ENCODE results near the gene ARPC4. TPM values are rescaled to one million over a fixed set of nuclear protein-coding genes. Genes with fewer than 3 reads are reported as not detected.
A peak's percentile ranks its signal among the peaks of the same experiment; 100 is the strongest.

Gene ARPC4
- total and polyA plus RNA-seq, 7 donors: 75.6 to 240 (median 150) TPM

GRCh38 chr3:9791127-9791526 is 1.8 kb upstream of the ARPC4 start:
- DNase-seq: no peak
- H3K4me3 ChIP-seq: no peak overlapping the region
- WGBS, 2 donors: 94% methylated on average over 11 of the region's 11 CpGs
- H3K27me3 ChIP-seq: no peaks in the 10 kb centered on the region
- peaks cover 0 to 40% (median 36%) of the 10 kb centered on the region in 4 donors for H3K4me1 ChIP-seq
- TF ChIP-seq POLR2AphosphoS5 (IDR thresholded peaks at IDR 0.05): no peak
- H3K9me3 ChIP-seq: no peaks in the 10 kb centered on the region
- peak overlapping the region in 3 of 4 donors; percentile 86 to 98 (median 95) for H3K27ac ChIP-seq
- intact Hi-C loops (cut with DNase I): loop anchor here (5.0 kb wide), 1 partner anchor 59 kb away; the partner anchor contains the start of gene BRPF1
- H3K36me3 ChIP-seq: peaks cover 6 to 53% (median 23%) of the 10 kb centered on the region in 4 donors

GRCh38 chr3:9791790-9792404 is 985 bp upstream of the ARPC4 start:
- Histone ChIP-seq H3K36me3 (peaks cover 6 to 48% (median 19%) of the 10 kb centered on the region in 4 donors), H3K27me3 (no peaks in the 10 kb centered on the region), H3K4me1 (peaks cover 0 to 40% (median 36%) of the 10 kb centered on the region in 4 donors), H3K9me3 (no peaks in the 10 kb centered on the region), H3K4me3 (peak overlapping the region; percentile 60 to 99 (median 84)), H3K27ac (peak overlapping the region; percentile 86 to 98 (median 96))
- no peak for DNase-seq
- 14% methylated on average over 14 of the region's 14 CpGs for WGBS, 2 donors
- no peak for TF ChIP-seq EP300 (IDR thresholded peaks at IDR 0.05)
- TF ChIP-seq POLR2A (IDR thresholded peaks at IDR 0.05): no peak
- TF ChIP-seq CTCF (IDR thresholded peaks at IDR 0.05): no peak
- TF ChIP-seq POLR2AphosphoS5 (IDR thresholded peaks at IDR 0.05): no peak
- intact Hi-C loops (cut with DNase I): loop anchor here (2.0 to 5.0 kb wide), 2 partner anchors 43 to 60 kb away; partner anchors contain the start of genes BRPF1 and OGG1

GRCh38 chr3:9793161-9793781 is 389 bp downstream of the ARPC4 start:
- H3K9me3 ChIP-seq: no peaks in the 10 kb centered on the region
- intact Hi-C loops (cut with DNase I): loop anchor here (2.0 to 5.0 kb wide), 2 partner anchors 44 to 61 kb away; partner anchors contain the start of genes BRPF1 and OGG1
- peak overlapping the region; percentile 86 to 98 (median 96) for H3K27ac ChIP-seq
- H3K4me1 ChIP-seq: peaks cover 0 to 40% (median 36%) of the 10 kb centered on the region in 4 donors
- no peak for TF ChIP-seq EP300 (IDR thresholded peaks at IDR 0.05)
- peak in 1 of 4 experiments; percentile 16 for TF ChIP-seq CTCF (IDR thresholded peaks at IDR 0.05)
- TF ChIP-seq POLR2A (IDR thresholded peaks at IDR 0.05): peak; percentile 66 to 82
- no peak for TF ChIP-seq POLR2AphosphoS5 (IDR thresholded peaks at IDR 0.05)
- H3K4me3 ChIP-seq: peak overlapping the region; percentile 60 to 99 (median 84)
- no peak for DNase-seq
- WGBS, 2 donors: 1% methylated on average over 23 of the region's 23 CpGs
- peaks cover 8 to 49% (median 19%) of the 10 kb centered on the region in 4 donors for H3K36me3 ChIP-seq
- no peaks in the 10 kb centered on the region for H3K27me3 ChIP-seq

GRCh38 chr3:9794400-9794799 is 1.5 kb downstream of the ARPC4 start:
- no peak overlapping the region for H3K4me3 ChIP-seq
- peaks cover 6 to 49% (median 28%) of the 10 kb centered on the region in 4 donors for H3K36me3 ChIP-seq
- intact Hi-C loops (cut with DNase I): loop anchor here (5.0 kb wide), 1 partner anchor 62 kb away; the partner anchor contains the start of gene BRPF1

More at GRCh38 chr3:9794400-9794799, 1.5 kb downstream of the ARPC4 start:
- no peak for DNase-seq
- 94 to 96% methylated on average over 11 of the region's 11 CpGs for WGBS, 2 donors
- TF ChIP-seq EP300 (IDR thresholded peaks at IDR 0.05) (no peak), CTCF (IDR thresholded peaks at IDR 0.05) (no peak), POLR2A (IDR thresholded peaks at IDR 0.05) (no peak), POLR2AphosphoS5 (IDR thresholded peaks at IDR 0.05) (no peak)
- Histone ChIP-seq H3K4me1 (peaks cover 0 to 40% (median 36%) of the 10 kb centered on the region in 4 donors), H3K9me3 (no peaks in the 10 kb centered on the region), H3K27me3 (no peaks in the 10 kb centered on the region), H3K27ac (peak overlapping the region in 1 of 4 donors; percentile 98)
